ENCODE results near the gene ANKRD65.
A peak's percentile ranks its signal among the peaks of the same experiment; 100 is the strongest.
"Not testable (repeated sequence)": the region's sequence is repeated elsewhere in the genome, so short reads cannot be mapped to it uniquely, and the experiment has no call there.

ANKRD65 gene

GRCh38 chr1:1412311-1412902 is 8.7 kb downstream of the ANKRD65 start:
- not testable (repeated sequence) for DNase-seq

GRCh38 chr1:1411626-1412025 is 9.4 kb downstream of the ANKRD65 start:
- no peak for DNase-seq

- DNase-seq = not testable (repeated sequence)
Observed at GRCh38 chr1:1410238-1410637, 10.8 kb downstream of the ANKRD65 start.

GRCh38 chr1:1407636-1408318 is 13.3 kb downstream of the ANKRD65 start:
- no peak for DNase-seq

GRCh38 chr1:1406821-1407635 is 14.0 kb downstream of the ANKRD65 start, which contains the start of gene MRPL20:
Gene MRPL20, minus strand, starts transcription at chr1:1407293. Its CDS starts 76 bp downstream, at chr1:1407217.
- peak; percentile 92 for DNase-seq

- no peak for DNase-seq
Observed at GRCh38 chr1:1406101-1406820, 14.8 kb downstream of the ANKRD65 start.

- no peak for DNase-seq
Observed at GRCh38 chr1:1403653-1404052, 17.4 kb downstream of the ANKRD65 start.

GRCh38 chr1:1402901-1403392 is 18.1 kb downstream of the ANKRD65 start:
- not testable (repeated sequence) for DNase-seq

GRCh38 chr1:1402072-1402900 is 18.8 kb downstream of the ANKRD65 start:
- DNase-seq = no peak

- DNase-seq = no peak
Observed at GRCh38 chr1:1401457-1402010, 19.5 kb downstream of the ANKRD65 start.

- DNase-seq = no peak
Observed at GRCh38 chr1:1400576-1401456, 20.3 kb downstream of the ANKRD65 start.

- DNase-seq = no peak
Observed at GRCh38 chr1:1399872-1400575, 21.1 kb downstream of the ANKRD65 start.

GRCh38 chr1:1399187-1399871 is 21.7 kb downstream of the ANKRD65 start, which contains the start of gene CCNL2:
Gene CCNL2, minus strand, starts transcription at chr1:1399335. Its CDS starts 29 bp downstream, at chr1:1399306.
- DNase-seq = peak; percentile 98

GRCh38 chr1:1398677-1399186 is 22.3 kb downstream of the ANKRD65 start:
- DNase-seq = no peak

GRCh38 chr1:1397839-1398523 is 23.1 kb downstream of the ANKRD65 start:
- no peak for DNase-seq

GRCh38 chr1:1395166-1395565 is 25.9 kb downstream of the ANKRD65 start:
- DNase-seq = no peak

GRCh38 chr1:1394116-1394515 is 27.0 kb downstream of the ANKRD65 start:
- DNase-seq = no peak

- DNase-seq = no peak
Observed at GRCh38 chr1:1393428-1393827, 27.6 kb downstream of the ANKRD65 start.
